ENCODE data around the gene ABHD15. TPM values are rescaled to one million over a fixed set of nuclear protein-coding genes. Genes with fewer than 3 reads are reported as not detected.

Gene ABHD15
- total RNA-seq, 1 experiment from 2014 or later, result 8.2 TPM

DNA sequence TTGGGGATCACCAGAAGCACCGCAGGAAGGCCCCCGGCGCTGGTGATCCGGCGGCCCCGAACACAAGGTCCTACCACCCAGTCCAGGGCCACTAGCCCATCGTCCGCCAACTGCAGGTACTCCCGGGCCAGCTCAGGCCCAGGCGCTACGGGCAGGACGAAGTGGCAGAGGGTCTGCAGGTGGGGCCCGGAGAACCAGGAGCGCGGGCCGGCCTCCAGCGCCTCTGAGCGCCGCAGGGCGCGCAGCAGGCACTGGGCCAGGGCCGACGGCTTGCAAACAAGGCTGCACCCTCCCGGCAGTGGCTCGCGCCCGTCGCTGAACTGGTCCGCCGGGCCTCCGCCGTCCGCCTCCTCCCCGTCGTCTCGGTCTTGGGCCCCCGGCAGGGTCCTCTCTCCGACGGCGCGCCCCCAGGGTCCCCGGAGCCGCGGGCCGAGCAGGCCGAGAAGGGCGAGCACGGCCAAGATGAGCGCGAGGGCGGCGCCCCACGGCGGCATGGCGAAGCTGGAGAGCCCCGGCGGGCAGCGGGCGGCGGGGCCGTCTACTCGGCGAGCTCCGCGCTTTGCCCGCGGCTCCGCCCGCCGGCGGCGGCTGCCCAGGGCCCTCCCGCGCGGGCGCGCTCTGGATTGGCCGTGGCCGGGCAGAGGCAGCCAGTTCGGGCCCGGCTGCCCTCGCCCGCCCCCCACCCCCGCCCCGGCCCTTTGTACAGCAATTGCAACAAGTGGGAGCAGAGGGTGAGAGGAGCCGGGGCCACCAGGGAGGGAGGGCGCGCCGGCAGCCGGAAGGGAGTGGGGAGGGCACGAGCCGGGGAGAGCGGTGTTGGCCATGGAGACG, at the start of gene ABHD15 (continued):
- TF ChIP-seq CEBPB (IDR thresholded peaks at IDR 0.05; ENCODE audit: low read depth), result no peak
- TF ChIP-seq RAD21 (IDR thresholded peaks at IDR 0.05; ENCODE audit: low read depth), result no peak
- TF ChIP-seq SIN3A (IDR thresholded peaks at IDR 0.05; ENCODE audit: low read depth), result peak; percentile 40; the same call in 1 of the 2 replicates
- TF ChIP-seq, protein P1, sequence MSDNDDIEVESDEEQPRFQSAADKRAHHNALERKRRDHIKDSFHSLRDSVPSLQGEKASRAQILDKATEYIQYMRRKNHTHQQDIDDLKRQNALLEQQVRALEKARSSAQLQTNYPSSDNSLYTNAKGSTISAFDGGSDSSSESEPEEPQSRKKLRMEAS (IDR thresholded peaks at IDR 0.05), result no peak; the same call in 1 of the 2 replicates
- no peak for TF ChIP-seq SP1 (IDR thresholded peaks at IDR 0.05; ENCODE audit: low read depth)
- TF ChIP-seq, protein P2, sequence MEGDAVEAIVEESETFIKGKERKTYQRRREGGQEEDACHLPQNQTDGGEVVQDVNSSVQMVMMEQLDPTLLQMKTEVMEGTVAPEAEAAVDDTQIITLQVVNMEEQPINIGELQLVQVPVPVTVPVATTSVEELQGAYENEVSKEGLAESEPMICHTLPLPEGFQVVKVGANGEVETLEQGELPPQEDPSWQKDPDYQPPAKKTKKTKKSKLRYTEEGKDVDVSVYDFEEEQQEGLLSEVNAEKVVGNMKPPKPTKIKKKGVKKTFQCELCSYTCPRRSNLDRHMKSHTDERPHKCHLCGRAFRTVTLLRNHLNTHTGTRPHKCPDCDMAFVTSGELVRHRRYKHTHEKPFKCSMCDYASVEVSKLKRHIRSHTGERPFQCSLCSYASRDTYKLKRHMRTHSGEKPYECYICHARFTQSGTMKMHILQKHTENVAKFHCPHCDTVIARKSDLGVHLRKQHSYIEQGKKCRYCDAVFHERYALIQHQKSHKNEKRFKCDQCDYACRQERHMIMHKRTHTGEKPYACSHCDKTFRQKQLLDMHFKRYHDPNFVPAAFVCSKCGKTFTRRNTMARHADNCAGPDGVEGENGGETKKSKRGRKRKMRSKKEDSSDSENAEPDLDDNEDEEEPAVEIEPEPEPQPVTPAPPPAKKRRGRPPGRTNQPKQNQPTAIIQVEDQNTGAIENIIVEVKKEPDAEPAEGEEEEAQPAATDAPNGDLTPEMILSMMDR (IDR thresholded peaks at IDR 0.05 in 2 of 3, conservative IDR thresholded peaks at IDR 0.05 in 1 of 3; ENCODE audit: borderline replicate concordance in 1 of 3, insufficient read depth in 1 of 3, low read depth in 2 of 3, low read length in 2 of 3), result no peak

DNA sequence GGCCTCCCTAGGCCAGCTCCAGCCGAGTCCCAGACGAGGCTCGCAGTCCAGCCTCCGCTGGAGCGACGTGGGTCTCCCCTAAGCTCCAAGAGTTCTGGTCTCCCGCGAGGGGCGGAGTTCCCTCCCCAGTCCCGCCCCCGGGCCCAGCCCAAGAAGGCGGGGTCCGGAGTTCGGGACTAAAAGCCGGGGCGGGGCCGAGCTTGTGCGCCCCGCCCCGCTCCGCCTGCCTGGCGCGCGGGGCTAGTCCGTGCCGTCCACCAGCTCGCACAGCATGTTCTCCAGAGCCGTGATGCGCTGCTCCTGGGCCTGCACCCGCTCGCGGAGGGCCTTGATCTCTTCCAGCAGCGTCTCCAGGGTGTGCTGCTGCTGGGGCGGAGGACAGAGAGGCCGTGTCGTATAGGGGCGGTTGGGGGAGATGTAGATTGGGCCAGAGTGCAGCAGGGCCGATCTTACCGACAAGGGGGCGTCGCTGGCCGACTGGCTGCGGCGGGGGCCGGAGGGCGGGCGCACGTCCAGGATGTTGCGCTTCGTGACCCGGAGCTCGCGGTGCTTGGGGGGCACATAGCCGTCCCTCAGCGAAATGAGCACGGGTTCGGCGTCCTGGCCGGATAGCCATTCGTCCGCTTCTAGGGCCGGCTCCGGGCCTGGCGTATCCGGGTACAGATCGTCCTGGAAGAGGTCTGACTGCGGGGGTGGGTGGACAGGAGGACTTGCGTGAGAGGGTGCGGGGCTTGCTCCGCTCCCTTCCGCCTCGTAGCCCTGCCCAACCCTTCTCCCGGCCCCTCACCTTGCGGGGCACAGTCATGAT, 48.9 kb upstream of the ABHD15 start:
- Histone ChIP-seq H3K9me3 (ENCODE audit: control insufficient read depth in 1 of 2, insufficient read depth in 1 of 2, low read depth in 1 of 2, low read length in 2 of 2) (no peaks in the 10 kb centered on the region), H3K79me2 (ENCODE audit: insufficient read depth, low read length) (no peaks in the 10 kb centered on the region), H3K27ac (ENCODE audit: low read depth, low read length) (no peak overlapping the region), H2AFZ (ENCODE audit: low read depth, low read length, poor library complexity, severe bottlenecking) (no peak overlapping the region), H3K36me3 (ENCODE audit: control insufficient read depth in 1 of 2, insufficient read depth in 2 of 2, low read length in 2 of 2) (no peaks in the 10 kb centered on the region), H3K9me2 (ENCODE audit: insufficient read depth) (no peaks in the 10 kb centered on the region), H3K4me1 (ENCODE audit: control insufficient read depth in 1 of 2, insufficient read depth in 2 of 2, low read length in 2 of 2) (peaks cover 34 to 50% of the 10 kb centered on the region in 2 experiments), H3K4me2 (ENCODE audit: low read length) (no peak overlapping the region), H3K4me3 (replicated peaks in 1 of 2; ENCODE audit: low read depth in 1 of 2, low read length in 2 of 2) (no peak overlapping the region), H4K20me1 (ENCODE audit: insufficient read depth) (no peaks in the 10 kb centered on the region), H3K27me3 (ENCODE audit: insufficient read depth, low read length) (no peaks in the 10 kb centered on the region), H3K9ac (ENCODE audit: low read length) (no peak overlapping the region)
- ChIA-PET RAD21 (ENCODE audit: low non-redundant PET in 1 of 2, low total read pairs in 2 of 2, uncharacterized antibody in 2 of 2, unreplicated experiment in 2 of 2) (no interaction called here), CTCF (interaction anchor here (3.7 to 4.2 kb wide), 2 partner anchors 11 to 24 kb away, joined by 16 to 57 read pairs; partner anchors contain the start of gene ANKRD13B), POLR2A (interaction anchor here (1.3 kb wide), 1 partner anchor 478 kb away, joined by 3 read pairs; no protein-coding TSS in a partner anchor)
- ATAC-seq (peak; percentile 11; the same call in 1 of the 2 replicates), DNase-seq (ENCODE audit: low read depth, low spot score) (no peak)
- intact Hi-C loops (cut with micrococcal nuclease), result no loop called here
- BruUV-seq (replicated peaks), result no TSS peak
- TF ChIP-seq POLR2AphosphoS5 (IDR thresholded peaks at IDR 0.05; ENCODE audit: low read depth, low read length) (no peak), CEBPB (IDR thresholded peaks at IDR 0.05; ENCODE audit: low read depth) (no peak), SIN3A (IDR thresholded peaks at IDR 0.05; ENCODE audit: low read depth) (no peak), EZH2 (IDR thresholded peaks at IDR 0.05) (no peak), ZFX (IDR thresholded peaks at IDR 0.05) (no peak), YY1 (IDR thresholded peaks at IDR 0.05; ENCODE audit: extremely low read depth, insufficient replicate concordance, low read depth, low read length) (no peak), SRF (IDR thresholded peaks at IDR 0.05; ENCODE audit: low read depth) (no peak), ELF1 (IDR thresholded peaks at IDR 0.05; ENCODE audit: borderline replicate concordance, low read depth) (no peak), JUND (IDR thresholded peaks at IDR 0.05) (no peak)
- TF ChIP-seq, protein P2 (IDR thresholded peaks at IDR 0.05 in 2 of 3, conservative IDR thresholded peaks at IDR 0.05 in 1 of 3; ENCODE audit: borderline replicate concordance in 1 of 3, insufficient read depth in 1 of 3, low read depth in 2 of 3, low read length in 2 of 3), result no peak
- TF ChIP-seq, protein P3, sequence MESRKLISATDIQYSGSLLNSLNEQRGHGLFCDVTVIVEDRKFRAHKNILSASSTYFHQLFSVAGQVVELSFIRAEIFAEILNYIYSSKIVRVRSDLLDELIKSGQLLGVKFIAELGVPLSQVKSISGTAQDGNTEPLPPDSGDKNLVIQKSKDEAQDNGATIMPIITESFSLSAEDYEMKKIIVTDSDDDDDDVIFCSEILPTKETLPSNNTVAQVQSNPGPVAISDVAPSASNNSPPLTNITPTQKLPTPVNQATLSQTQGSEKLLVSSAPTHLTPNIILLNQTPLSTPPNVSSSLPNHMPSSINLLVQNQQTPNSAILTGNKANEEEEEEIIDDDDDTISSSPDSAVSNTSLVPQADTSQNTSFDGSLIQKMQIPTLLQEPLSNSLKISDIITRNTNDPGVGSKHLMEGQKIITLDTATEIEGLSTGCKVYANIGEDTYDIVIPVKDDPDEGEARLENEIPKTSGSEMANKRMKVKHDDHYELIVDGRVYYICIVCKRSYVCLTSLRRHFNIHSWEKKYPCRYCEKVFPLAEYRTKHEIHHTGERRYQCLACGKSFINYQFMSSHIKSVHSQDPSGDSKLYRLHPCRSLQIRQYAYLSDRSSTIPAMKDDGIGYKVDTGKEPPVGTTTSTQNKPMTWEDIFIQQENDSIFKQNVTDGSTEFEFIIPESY (IDR thresholded peaks at IDR 0.05; ENCODE audit: extremely low read depth, insufficient replicate concordance, low read length), result no peak
- TF ChIP-seq, protein P4, sequence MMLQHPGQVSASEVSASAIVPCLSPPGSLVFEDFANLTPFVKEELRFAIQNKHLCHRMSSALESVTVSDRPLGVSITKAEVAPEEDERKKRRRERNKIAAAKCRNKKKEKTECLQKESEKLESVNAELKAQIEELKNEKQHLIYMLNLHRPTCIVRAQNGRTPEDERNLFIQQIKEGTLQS (IDR thresholded peaks at IDR 0.05), result no peak

Measured in HCT116 (cell line).